ENCODE data around the gene WNT9A. TPM values are rescaled to one million over a fixed set of nuclear protein-coding genes. Genes with fewer than 3 reads are reported as not detected.
"Not testable (repeated sequence)": the region's sequence is repeated elsewhere in the genome, so short reads cannot be mapped to it uniquely, and the experiment has no call there.

Gene WNT9A
- total RNA-seq, 2 experiments from 2014 or later: 0.30 to 0.50 TPM

DNA sequence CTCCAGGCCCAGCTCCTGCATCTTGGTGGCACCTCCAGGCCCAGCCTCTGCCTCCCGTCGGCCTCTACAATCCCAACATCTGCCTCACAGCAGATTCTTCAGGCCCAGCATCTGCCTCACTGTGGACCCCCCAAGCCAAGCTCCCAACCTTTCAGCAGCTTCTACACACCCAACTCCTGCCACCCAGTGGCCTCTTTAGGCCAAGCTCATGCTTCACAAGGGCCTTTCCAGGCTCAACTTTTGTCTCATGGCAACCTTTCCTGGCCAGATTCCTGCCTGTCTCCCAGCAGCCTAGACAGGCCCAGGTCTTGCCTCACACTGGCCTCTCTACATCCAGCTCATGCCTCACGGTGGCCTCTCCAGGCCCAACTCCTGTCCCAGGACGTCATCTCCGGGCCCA is 20.1 kb upstream of the WNT9A start:
- H3K27me3 Mint-ChIP-seq; H3K4me3 Mint-ChIP-seq; H3K27ac Mint-ChIP-seq; CTCF ChIA-PET; DNase-seq; H3K9me3 Mint-ChIP-seq (ENCODE audit: low read depth); H3K36me3 Mint-ChIP-seq; H3K4me1 Mint-ChIP-seq; ATAC-seq: not testable (repeated sequence)

DNA sequence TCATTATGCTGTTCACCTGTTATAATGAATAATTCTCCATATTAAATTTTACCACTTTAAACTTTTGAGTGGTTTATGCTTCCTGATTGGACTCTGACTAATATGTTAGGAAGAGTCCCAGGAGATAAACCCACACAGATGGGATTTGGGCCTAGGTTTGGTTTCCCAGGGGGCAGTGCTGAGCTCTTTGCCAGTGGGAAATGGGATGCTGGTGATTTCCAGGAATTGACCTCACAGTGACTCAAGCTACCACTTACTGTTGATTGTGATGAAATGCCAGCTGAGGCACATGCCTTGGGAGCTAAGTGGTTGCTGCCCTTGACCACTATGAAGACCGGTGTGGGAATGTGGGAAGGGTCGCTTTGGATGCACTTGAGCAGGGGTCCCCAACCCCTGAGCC is 19.0 kb upstream of the WNT9A start:
- CTCF ChIA-PET; H3K4me1 Mint-ChIP-seq; H3K36me3 Mint-ChIP-seq; ATAC-seq; DNase-seq; H3K9me3 Mint-ChIP-seq (ENCODE audit: low read depth); H3K27ac Mint-ChIP-seq; H3K4me3 Mint-ChIP-seq; H3K27me3 Mint-ChIP-seq: not testable (repeated sequence)

DNA sequence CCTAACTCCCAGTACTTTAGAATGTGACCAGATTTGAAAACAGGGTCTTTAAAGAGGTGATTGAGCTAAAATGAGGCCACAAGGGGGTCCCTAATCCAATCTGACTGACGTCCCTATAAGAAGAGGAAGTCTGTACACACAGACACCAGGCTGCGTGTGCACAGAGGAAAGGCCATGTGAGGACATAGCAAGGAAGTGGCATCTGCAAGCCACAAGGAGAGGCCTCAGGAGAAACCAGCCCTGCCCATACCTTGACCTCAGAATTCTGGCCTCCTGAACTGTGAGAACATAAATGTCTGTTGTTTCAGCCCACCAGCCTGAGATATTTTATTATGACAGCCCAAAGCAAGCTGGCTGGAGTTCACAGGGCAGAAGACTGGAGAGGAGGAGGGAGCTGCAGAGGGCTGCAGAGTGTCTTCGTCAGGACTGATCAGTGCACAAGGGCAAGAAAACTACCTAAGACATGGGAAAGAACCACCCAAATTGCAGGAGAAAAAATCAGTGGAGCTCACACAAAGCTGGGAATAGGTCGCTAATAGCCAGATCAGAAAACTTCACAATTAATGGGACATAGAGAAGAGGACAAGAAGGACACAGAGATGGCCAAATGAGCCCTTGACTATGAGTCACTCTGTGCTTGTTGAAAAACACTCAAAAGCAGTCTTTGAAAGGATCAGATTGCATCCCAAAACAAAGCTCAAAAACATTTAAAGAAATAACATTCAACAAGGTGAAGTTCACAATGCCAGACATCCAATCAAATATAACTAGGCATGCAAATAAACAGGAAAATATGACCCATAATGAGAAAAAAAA is 14.1 kb upstream of the WNT9A start:
- Mint-ChIP-seq H3K27me3 (peaks cover 23% of the 10 kb centered on the region), H3K36me3 (no peaks in the 10 kb centered on the region), H3K27ac (no peak overlapping the region), H3K4me1 (peaks cover 15% of the 10 kb centered on the region), H3K4me3 (no peak overlapping the region), H3K9me3 (ENCODE audit: low read depth) (no peaks in the 10 kb centered on the region)
- DNase-seq: peak; percentile 41
- CTCF ChIA-PET: interaction anchor here (1.0 kb wide), 1 partner anchor 14 kb away, joined by 4 read pairs; the partner anchor contains the start of gene WNT9A
- peak; percentile 57 for ATAC-seq

DNA sequence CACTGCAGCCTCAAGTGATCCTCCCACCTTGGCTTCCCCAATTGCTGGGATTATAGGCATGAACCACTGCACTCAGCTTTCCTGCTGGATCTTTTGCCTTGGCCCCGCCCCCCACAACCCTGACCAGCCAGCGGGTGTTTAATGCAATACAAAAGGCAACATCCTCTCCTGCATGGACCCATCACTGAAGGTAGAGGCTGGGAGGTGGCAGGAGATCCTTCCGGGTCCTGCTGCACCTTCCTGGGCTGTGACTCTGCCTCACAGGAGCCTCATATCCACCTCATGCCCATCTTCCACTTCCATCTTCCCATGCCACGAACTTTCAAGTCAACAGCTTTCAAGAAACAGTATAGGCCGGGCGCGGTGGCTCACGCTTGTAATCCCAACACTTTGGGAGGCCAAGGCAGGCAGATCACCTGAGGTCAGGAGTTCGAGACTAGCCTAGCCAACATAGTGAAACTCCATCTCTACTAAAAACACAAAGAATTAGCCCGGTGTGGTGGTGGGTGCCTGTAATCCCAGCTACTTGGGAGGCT is 11.7 kb upstream of the WNT9A start:
- Mint-ChIP-seq H3K4me1 (peaks cover 15% of the 10 kb centered on the region), H3K27ac (no peak overlapping the region), H3K9me3 (ENCODE audit: low read depth) (no peaks in the 10 kb centered on the region), H3K36me3 (no peaks in the 10 kb centered on the region), H3K4me3 (no peak overlapping the region), H3K27me3 (peaks cover 44% of the 10 kb centered on the region)
- ATAC-seq (no peak), DNase-seq (peak; percentile 12)
- CTCF ChIA-PET: no interaction called here

DNA sequence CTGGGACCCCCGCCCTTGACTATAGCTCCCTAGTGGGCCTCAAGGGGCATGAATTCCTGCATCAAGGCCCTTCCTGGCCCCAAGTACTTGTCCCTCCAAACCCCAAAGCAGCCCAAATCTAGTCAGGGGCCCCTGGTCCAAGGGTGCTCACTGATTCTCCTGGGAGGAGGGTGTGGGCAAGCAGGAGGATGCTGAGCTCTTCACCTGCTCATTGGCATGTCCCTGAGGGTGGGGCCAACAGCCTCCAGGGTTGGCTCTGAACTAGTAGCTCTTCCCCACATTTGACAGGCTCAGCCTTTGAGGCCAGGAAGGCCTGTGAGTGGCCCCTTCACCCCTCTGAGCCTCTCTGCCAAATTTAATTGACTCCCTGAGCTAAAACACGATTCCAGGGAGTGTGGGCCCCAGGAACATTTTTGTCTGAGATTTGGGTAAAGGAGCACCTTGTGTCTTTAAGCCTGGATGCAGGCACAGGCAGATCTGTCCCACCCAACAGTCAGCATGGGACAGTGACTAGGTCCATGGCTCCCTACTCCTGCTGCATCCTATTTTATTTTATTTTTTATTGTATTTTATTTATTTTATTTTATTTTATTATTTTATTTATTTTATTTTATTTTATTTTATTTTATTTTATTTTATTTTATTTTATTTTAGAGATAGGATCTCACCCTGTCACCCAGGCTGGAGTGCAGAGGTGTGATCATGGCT is 11.0 kb upstream of the WNT9A start:
- no peak overlapping the region for H3K27ac Mint-ChIP-seq
- H3K4me1 Mint-ChIP-seq: peaks cover 15% of the 10 kb centered on the region
- no peaks in the 10 kb centered on the region for H3K9me3 Mint-ChIP-seq (ENCODE audit: low read depth)
- H3K36me3 Mint-ChIP-seq: no peaks in the 10 kb centered on the region
- DNase-seq: peak; percentile 7
- no peak overlapping the region for H3K4me3 Mint-ChIP-seq
- no peak for ATAC-seq
- H3K27me3 Mint-ChIP-seq: peaks cover 47% of the 10 kb centered on the region
- CTCF ChIA-PET: no interaction called here

DNA sequence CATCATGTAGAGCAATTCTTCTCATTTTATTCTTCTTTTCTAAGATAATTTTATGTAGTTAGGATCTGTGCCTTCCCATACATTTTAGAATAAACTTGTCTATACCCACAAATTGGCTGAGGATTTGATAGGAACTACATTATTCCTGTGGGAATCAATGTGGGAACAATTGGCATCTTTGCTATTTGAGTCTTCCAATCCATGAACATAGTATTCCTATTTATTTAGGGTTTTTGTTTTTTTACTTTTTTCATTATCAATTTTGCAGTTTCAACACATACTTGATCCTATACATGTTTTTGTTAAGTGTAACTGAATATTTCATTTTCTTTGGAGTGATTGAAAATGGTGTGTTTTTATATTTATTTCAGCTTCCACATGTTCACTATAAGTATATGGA is 8.1 kb upstream of the WNT9A start:
- DNase-seq (no peak), ATAC-seq (no peak)
- no peaks in the 10 kb centered on the region for H3K9me3 Mint-ChIP-seq (ENCODE audit: low read depth)
- no peak overlapping the region for H3K4me3 Mint-ChIP-seq
- CTCF ChIA-PET: interaction anchor here (1.4 kb wide), 1 partner anchor 193 kb away, joined by 4 read pairs; no protein-coding TSS in a partner anchor
- peaks cover 48% of the 10 kb centered on the region for H3K27me3 Mint-ChIP-seq
- H3K4me1 Mint-ChIP-seq: peaks cover 1% of the 10 kb centered on the region
- H3K27ac Mint-ChIP-seq: no peak overlapping the region
- H3K36me3 Mint-ChIP-seq: no peaks in the 10 kb centered on the region

DNA sequence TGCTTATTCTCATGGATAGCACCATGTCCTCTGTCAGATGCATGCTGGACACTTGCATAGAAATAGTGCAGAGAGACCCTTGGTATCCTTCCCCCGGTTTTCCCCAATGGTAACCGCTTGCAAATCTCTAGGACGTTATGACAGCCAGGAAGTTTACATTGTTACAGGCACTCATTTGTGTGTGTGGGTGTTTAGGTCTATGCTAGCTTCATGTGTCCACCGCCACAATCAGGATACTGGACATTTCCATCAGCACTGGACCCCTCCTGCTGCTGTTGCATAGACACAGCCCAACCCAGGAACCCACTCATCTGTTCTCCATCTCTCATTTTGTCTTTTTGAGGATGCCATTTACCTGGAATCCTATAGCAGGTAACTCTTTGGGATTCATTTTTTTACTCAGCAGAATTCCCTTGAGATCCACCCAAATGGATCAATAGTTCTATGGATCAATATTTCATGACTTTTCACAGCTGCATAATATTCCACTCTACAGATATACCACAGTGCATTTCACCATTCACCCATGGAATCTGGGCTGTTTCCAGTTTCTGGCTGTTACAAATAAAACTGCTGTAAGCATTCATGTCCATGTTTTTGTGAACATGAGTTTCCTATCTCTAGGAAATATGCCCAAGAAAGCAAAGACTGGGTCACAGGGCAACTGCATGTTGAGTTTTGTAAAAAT is 6.6 kb upstream of the WNT9A start:
- no peak overlapping the region for H3K4me3 Mint-ChIP-seq
- CTCF ChIA-PET: interaction anchor here (0.7 to 2.9 kb wide), 10 partner anchors 166 to 505 kb away, joined by 4 to 15 read pairs (median 5); no protein-coding TSS in a partner anchor
- ATAC-seq (no peak), DNase-seq (no peak)
- H3K27ac Mint-ChIP-seq: no peak overlapping the region
- H3K36me3 Mint-ChIP-seq: no peaks in the 10 kb centered on the region
- peaks cover 44% of the 10 kb centered on the region for H3K27me3 Mint-ChIP-seq
- no peaks in the 10 kb centered on the region for H3K4me1 Mint-ChIP-seq
- no peaks in the 10 kb centered on the region for H3K9me3 Mint-ChIP-seq (ENCODE audit: low read depth)

DNA sequence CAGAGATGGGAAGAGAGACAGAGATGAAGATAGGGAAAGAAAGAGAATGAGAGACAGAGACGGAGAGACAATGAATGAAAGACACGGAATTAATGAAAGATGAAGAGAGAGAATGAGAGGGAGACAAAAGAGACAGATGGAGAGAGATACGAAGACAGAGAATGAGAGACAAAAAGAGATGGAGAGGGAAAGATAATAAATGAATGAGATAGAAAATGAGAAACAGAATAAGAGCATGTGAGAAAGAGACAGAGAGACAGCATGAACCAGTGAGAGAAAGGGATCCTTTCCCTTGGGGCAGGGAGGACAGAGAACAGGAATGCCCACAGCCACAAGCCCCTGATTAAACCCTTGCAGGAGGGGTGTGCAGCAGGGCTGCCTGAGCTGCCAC is 5.3 kb upstream of the WNT9A start:
- CTCF ChIA-PET: interaction anchor here (0.7 to 2.9 kb wide), 7 partner anchors 134 to 222 kb away, joined by 3 to 15 read pairs (median 6); no protein-coding TSS in a partner anchor
- Mint-ChIP-seq H3K36me3 (no peaks in the 10 kb centered on the region), H3K4me1 (peaks cover 5% of the 10 kb centered on the region), H3K27ac (no peak overlapping the region), H3K4me3 (no peak overlapping the region), H3K9me3 (ENCODE audit: low read depth) (no peaks in the 10 kb centered on the region), H3K27me3 (peaks cover 50% of the 10 kb centered on the region)
- ATAC-seq (no peak), DNase-seq (no peak)

DNA sequence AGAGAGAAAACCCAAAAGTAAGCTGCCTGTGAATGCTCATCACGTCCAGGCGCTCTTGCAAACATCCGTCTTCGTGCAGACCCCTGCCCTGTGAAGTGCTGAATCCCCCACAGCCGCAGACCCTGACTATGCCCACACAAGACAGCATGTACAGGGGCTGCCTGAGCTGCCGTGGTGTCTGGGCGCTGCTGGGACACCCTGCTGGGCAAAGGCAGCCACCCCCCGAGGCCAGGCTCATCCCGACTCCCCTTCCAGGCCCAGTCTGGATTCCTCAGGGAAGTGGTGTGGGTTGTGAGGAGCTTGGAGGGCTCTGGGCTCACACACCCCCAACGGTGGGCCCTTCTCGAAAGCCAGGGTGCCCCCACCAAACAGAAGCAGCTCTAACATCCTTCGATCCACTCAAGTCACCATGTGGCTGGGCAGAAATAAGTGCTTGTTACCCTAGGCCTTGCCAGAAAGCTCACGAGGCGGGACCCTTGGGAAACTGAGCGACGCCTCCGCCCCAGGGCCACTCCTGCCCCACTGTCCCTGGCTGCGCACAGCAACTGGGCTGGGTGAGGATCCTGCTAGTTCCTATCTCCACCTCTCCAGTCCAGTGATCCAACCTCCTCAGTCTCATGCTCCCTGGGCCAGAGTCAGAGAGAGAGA is 4.8 kb upstream of the WNT9A start:
- ATAC-seq (no peak), DNase-seq (peak; percentile 34)
- Mint-ChIP-seq H3K36me3 (no peaks in the 10 kb centered on the region), H3K4me1 (peaks cover 5% of the 10 kb centered on the region), H3K4me3 (no peak overlapping the region), H3K27ac (no peak overlapping the region), H3K9me3 (ENCODE audit: low read depth) (no peaks in the 10 kb centered on the region), H3K27me3 (peaks cover 46% of the 10 kb centered on the region)
- CTCF ChIA-PET: interaction anchor here (0.6 to 2.9 kb wide), 4 partner anchors 158 to 222 kb away, joined by 3 to 15 read pairs (median 6); no protein-coding TSS in a partner anchor

DNA sequence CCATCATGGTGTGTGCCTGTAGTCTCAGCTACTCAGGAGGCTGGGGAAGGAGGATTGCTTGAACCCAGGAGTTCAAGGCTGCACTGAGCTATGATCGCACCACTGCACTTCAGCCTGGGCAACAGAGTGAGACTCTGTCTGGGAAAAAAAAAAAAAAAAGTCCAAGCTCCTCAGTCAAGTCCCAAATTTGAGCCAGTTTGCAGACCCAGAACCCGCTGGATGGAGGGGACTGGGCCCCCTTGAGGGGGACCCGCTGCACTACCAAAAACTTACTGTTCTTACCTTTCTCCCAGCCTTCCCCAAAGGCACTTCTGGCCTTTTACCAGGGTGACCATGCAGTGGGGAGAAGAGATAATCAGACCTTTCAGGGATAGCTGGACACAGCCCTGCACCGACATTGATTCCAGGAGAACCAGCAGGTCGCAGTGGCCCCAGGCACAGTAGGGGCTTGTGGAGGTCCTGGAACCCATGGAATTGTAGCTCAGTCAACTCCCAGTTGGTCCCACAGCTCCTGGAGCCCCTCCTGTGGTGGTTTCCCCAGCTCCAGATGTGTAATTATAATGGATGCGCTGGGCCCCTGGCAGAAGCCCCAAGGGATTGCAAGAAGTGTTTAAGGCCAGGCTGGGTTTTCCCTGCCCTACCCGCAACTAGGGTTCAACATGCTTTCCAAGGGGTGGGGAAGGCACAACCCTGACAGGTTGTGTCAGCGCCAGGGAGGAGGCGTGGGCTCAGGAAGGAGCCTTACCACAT is 4.1 kb upstream of the WNT9A start:
- ATAC-seq (no peak), DNase-seq (peak; percentile 34)
- H3K27me3 Mint-ChIP-seq: peaks cover 48% of the 10 kb centered on the region
- no peaks in the 10 kb centered on the region for H3K36me3 Mint-ChIP-seq
- no peak overlapping the region for H3K4me3 Mint-ChIP-seq
- CTCF ChIA-PET: interaction anchor here (0.6 to 2.9 kb wide), 2 partner anchors 186 to 189 kb away, joined by 3 to 15 read pairs; no protein-coding TSS in a partner anchor
- no peaks in the 10 kb centered on the region for H3K9me3 Mint-ChIP-seq (ENCODE audit: low read depth)
- H3K27ac Mint-ChIP-seq: no peak overlapping the region
- peaks cover 7% of the 10 kb centered on the region for H3K4me1 Mint-ChIP-seq

DNA sequence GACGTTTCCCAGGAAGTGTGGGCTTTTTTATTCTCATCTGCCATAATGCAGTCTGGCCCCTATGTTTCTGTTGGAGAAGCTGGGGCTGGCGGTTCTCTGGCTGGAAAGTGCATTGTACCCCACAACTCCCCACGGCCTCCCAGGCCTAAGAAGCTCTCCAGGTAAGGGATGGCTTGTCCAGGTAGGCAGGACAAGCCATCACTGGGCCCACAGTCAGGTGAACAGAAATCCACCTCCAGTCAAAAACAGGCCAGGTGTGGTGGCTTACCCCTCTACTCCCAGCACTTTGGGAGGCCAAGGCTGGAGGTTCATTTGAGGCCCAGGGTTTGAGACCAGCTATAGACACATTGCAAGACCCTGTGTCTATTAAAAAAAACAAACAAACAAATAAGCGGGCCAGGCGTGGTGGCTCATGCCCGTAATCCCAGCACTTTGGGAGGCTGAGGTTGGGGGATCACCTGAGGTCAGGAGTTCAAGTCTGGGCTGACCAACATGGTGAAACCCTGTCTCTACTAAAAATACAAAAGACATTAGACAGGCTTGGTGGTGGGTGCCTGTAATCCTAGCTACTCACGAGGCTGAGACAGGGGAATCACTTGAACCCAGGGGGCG is 3.1 kb upstream of the WNT9A start:
- Mint-ChIP-seq H3K4me3 (no peak overlapping the region), H3K36me3 (no peaks in the 10 kb centered on the region), H3K27ac (no peak overlapping the region), H3K9me3 (ENCODE audit: low read depth) (no peaks in the 10 kb centered on the region), H3K27me3 (peaks cover 46% of the 10 kb centered on the region), H3K4me1 (peaks cover 10% of the 10 kb centered on the region)
- CTCF ChIA-PET: interaction anchor here (1.3 kb wide), 1 partner anchor 189 kb away, joined by 3 read pairs; no protein-coding TSS in a partner anchor
- DNase-seq (peak; percentile 35), ATAC-seq (no peak)

Data from activated CD8-positive, alpha-beta memory T cell treated with anti-CD3 and anti-CD28 coated beads, Interleukin-2, amount 10 ng/mL, durations not matched to agents 7 days and 5 days (primary cell).